HEK293T (cell line): ENCODE measurements around the gene GPR152.
A peak's percentile ranks its signal among the peaks of the same experiment; 100 is the strongest.

ENCODE experiments used
- CTCF ChIA-PET: fragments of 350-600 bp; formaldehyde crosslinking; extraction: SDS; loops from one replicate; lab custom pipeline; 2021; ENCODE audit warnings: antibody characterized with exemption, inconsistent platforms; lab: Yijun Ruan, JAX
- POLR2A ChIA-PET: fragments of 350-600 bp; formaldehyde crosslinking; extraction: SDS; loops from one replicate; lab custom pipeline; 2020; ENCODE audit warnings: antibody characterized with exemption, inconsistent platforms; lab: Yijun Ruan, JAX
- DNase-seq: peaks from one replicate; pipeline ENCODE4 v3.0.0; 2012; ENCODE audit warnings: mixed read lengths; ENCODE audit errors: extremely low spot score
- ARNT ChIP-seq: fragments of 450-650 bp; IDR thresholded peaks from 2 replicates; pipeline ENCODE4 v1.6.1; 2017; ENCODE audit warnings: mild to moderate bottlenecking
- BHLHE40 ChIP-seq: fragments of 450-650 bp; IDR thresholded peaks from 2 replicates; pipeline ENCODE4 v1.6.1; 2016; ENCODE audit warnings: mild to moderate bottlenecking, moderate library complexity, borderline replicate concordance
- CTBP1 ChIP-seq: fragments of 450-650 bp; IDR thresholded peaks from 2 replicates; pipeline ENCODE4 v1.6.1; 2016; ENCODE audit warnings: borderline replicate concordance
- ELF4 ChIP-seq: fragments of 450-650 bp; IDR thresholded peaks from 2 replicates; pipeline ENCODE4 v1.6.1; 2017; ENCODE audit warnings: antibody characterized with exemption
- FOXA1 ChIP-seq: fragments of 450-650 bp; IDR thresholded peaks from 2 replicates; pipeline ENCODE4 v1.6.1; 2016; ENCODE audit warnings: mild to moderate bottlenecking
- FOXK2 ChIP-seq: fragments of 450-650 bp; IDR thresholded peaks from 2 replicates; pipeline ENCODE4 v1.6.1; 2016; ENCODE audit warnings: mild to moderate bottlenecking
- FOXM1 ChIP-seq: fragments of 450-650 bp; IDR thresholded peaks from 2 replicates; pipeline ENCODE4 v1.6.1; 2017; ENCODE audit warnings: mild to moderate bottlenecking, borderline replicate concordance
- HDGF ChIP-seq: fragments of 450-650 bp; IDR thresholded peaks from 2 replicates; pipeline ENCODE4 v1.6.1; 2017; ENCODE audit warnings: antibody characterized with exemption, borderline replicate concordance
- L3MBTL2 ChIP-seq: fragments of 450-650 bp; conservative IDR thresholded peaks from 2 replicates; pipeline ENCODE4 v1.6.1; 2016; ENCODE audit warnings: mild to moderate bottlenecking
- LEF1 ChIP-seq: fragments of 450-650 bp; IDR thresholded peaks from 2 replicates; pipeline ENCODE4 v1.6.1; 2017; ENCODE audit warnings: mild to moderate bottlenecking, borderline replicate concordance
- NFRKB ChIP-seq: fragments of 450-650 bp; IDR thresholded peaks from 2 replicates; pipeline ENCODE4 v1.6.1; 2016; ENCODE audit warnings: mild to moderate bottlenecking, moderate library complexity
- PKNOX1 ChIP-seq: fragments of 450-650 bp; IDR thresholded peaks from 2 replicates; pipeline ENCODE4 v1.6.1; 2016
- SP1 ChIP-seq: fragments of 450-650 bp; IDR thresholded peaks from 2 replicates; pipeline ENCODE4 v1.6.1; 2017
- SUZ12 ChIP-seq: fragments of 450-650 bp; IDR thresholded peaks from 2 replicates; pipeline ENCODE4 v1.6.1; 2016; ENCODE audit warnings: mild to moderate bottlenecking
- TARDBP ChIP-seq: fragments of 450-650 bp; IDR thresholded peaks from 2 replicates; pipeline ENCODE4 v1.6.1; 2016
- ZNF384 ChIP-seq: fragments of 450-650 bp; IDR thresholded peaks from 2 replicates; pipeline ENCODE4 v1.6.1; 2016

The GPR152 gene

GRCh38 chr11:67422891-67423290, 29.6 kb downstream of the GPR152 start:
- ChIA-PET POLR2A (interaction anchor here (0.9 to 1.8 kb wide), 2 partner anchors 21 to 45 kb away, joined by 3 to 9 read pairs; partner anchors contain the start of gene PPP1CA), CTCF (no interaction called here)
- TF ChIP-seq ELF4 (no peak), FOXK2 (no peak), NFRKB (no peak), ZNF384 (no peak)
- no peak for DNase-seq

GRCh38 chr11:67421430-67422031, 31.0 kb downstream of the GPR152 start:
- ChIA-PET CTCF (interaction anchor here (0.6 to 1.3 kb wide), 2 partner anchors 14 to 69 kb away, joined by 3 to 4 read pairs; no protein-coding TSS in a partner anchor), POLR2A (interaction anchor here (0.8 to 4.8 kb wide), 5 partner anchors 9 to 61 kb away, joined by 6 to 42 read pairs (median 13); partner anchors contain the start of genes AIP, PPP1CA, RAD9A and TMEM134)
- no peak for DNase-seq
- TF ChIP-seq L3MBTL2 (no peak; the same call in 1 of the 2 replicates), PKNOX1 (no peak), NFRKB (no peak), LEF1 (no peak), TARDBP (no peak), SP1 (no peak), FOXK2 (no peak), ZNF384 (no peak), FOXM1 (no peak), BHLHE40 (no peak), ARNT (no peak), FOXA1 (no peak), CTBP1 (no peak), SUZ12 (no peak), HDGF (no peak; the same call in 1 of the 2 replicates), ELF4 (no peak)

- ChIA-PET POLR2A (interaction anchor here (0.8 to 4.8 kb wide), 11 partner anchors 8 to 62 kb away, joined by 3 to 42 read pairs (median 6); partner anchors contain the start of genes AIP, PPP1CA, RAD9A and RPS6KB2), CTCF (interaction anchor here (0.6 to 1.3 kb wide), 4 partner anchors 10 to 85 kb away, joined by 3 to 4 read pairs (median 3); no protein-coding TSS in a partner anchor)
- TF ChIP-seq LEF1 (no peak; the same call in 1 of the 2 replicates), FOXK2 (no peak), HDGF (0 out of 2 replicates have a peak, but pooled peaks have one; percentile 68), ARNT (0 out of 2 replicates have a peak, but pooled peaks have one; percentile 15), FOXA1 (no peak), SP1 (no peak), FOXM1 (no peak), ELF4 (no peak)
- peak; percentile 99 for DNase-seq
Measured at GRCh38 chr11:67420646-67421429, 31.7 kb downstream of the GPR152 start.

GRCh38 chr11:67420147-67420645, 32.3 kb downstream of the GPR152 start:
- POLR2A ChIA-PET: interaction anchor here (0.8 to 4.8 kb wide), 11 partner anchors 9 to 62 kb away, joined by 3 to 42 read pairs (median 6); partner anchors contain the start of genes AIP, PPP1CA, RAD9A and RPS6KB2
- DNase-seq: no peak

More at GRCh38 chr11:67420147-67420645, 32.3 kb downstream of the GPR152 start:
- TF ChIP-seq ARNT (no peak), ELF4 (no peak), TARDBP (no peak), LEF1 (no peak), NFRKB (no peak), SUZ12 (no peak), PKNOX1 (no peak), FOXK2 (no peak), L3MBTL2 (no peak), CTBP1 (no peak), HDGF (no peak), BHLHE40 (no peak), FOXA1 (no peak), FOXM1 (no peak), SP1 (no peak), ZNF384 (no peak)
- CTCF ChIA-PET: interaction anchor here (0.6 to 1.3 kb wide), 3 partner anchors 11 to 86 kb away, joined by 3 to 4 read pairs (median 3); no protein-coding TSS in a partner anchor
